HG02885 (cell line): ENCODE data around the gene IP6K1.
A peak's percentile ranks its signal among the peaks of the same experiment; 100 is the strongest.
"Not testable (repeated sequence)": the region's sequence is repeated elsewhere in the genome, so short reads cannot be mapped to it uniquely, and the experiment has no call there.

Source experiments
- ATAC-seq: cut with Tn5 transposase; IDR thresholded peaks from one replicate; pipeline ENCODE4 v1.9.1; 2021; ENCODE audit warnings: mild to moderate bottlenecking; ENCODE audit not compliant: unreplicated experiment, poor library complexity

IP6K1 gene

DNA sequence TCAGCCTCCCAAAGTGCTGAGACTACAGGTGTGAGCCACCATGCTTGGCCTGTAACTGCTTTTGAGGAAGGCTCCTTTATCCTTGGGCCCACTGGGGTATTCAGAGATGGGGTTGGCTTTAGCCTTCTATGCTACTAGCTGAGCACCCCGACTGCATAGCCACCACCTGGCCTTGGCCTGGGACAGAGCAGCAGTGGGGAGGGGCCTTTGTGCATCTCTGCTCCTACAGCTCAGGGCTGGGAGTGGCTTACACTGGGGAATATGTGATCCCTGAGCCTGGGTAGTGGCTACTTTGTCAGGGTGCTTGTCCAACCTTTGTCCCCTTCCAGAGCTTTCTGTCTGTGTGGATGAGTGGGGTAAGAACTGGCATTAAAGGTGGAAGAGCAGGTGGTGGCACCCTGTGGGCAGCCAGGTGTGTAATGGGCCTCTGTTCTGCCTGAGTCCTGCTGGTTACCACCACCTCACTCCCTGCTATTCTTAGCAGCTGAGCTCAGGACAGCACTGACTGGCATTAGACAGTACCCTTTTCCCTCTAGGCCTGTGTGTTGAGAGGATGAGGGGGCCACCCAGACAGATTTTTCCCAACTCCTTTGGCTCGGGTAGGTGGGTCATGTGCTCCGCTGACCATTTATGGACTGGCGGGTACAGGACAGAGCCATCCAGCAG, 90.9 kb downstream of the IP6K1 start:
- not testable (repeated sequence) for ATAC-seq

DNA sequence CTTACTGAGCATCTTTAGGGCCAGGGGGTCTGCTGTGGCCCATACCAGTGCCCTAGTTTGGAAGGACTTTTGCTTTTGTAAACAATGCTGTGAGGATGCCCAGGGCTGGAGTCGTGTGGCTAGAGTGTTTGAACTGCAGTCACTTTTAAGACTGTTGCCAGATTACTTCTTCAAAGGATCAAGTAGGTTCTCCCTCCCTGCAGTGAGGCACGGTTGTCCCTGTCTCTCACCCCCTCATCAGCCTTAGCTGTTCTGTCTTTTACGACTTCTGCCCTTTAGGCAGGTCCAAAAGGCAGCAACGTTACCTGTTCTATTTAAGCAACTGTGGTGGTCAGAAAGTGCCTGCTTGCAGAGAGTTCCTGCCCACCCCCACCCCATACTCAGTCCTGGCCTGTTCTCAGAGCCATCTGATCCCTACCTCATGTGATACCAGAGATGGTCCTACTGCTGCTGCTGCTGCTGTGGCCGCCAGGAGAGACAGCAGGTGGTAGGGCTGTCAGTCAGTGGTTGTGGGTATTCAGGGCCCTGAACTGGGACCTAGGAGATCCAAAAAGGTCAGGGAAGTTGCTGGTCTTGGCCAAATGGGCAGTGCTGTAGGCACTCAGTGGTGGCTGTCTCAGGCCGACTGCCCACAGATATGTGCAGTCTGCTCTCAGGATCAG, 91.8 kb downstream of the IP6K1 start:
- ATAC-seq, result not testable (repeated sequence)

- not testable (repeated sequence) for ATAC-seq
These were observed 94.9 kb downstream of the IP6K1 start for GRCh38 chr3:49691481-49691880.

- not testable (repeated sequence) for ATAC-seq
These were observed 95.5 kb downstream of the IP6K1 start for GRCh38 chr3:49690856-49691255.

DNA sequence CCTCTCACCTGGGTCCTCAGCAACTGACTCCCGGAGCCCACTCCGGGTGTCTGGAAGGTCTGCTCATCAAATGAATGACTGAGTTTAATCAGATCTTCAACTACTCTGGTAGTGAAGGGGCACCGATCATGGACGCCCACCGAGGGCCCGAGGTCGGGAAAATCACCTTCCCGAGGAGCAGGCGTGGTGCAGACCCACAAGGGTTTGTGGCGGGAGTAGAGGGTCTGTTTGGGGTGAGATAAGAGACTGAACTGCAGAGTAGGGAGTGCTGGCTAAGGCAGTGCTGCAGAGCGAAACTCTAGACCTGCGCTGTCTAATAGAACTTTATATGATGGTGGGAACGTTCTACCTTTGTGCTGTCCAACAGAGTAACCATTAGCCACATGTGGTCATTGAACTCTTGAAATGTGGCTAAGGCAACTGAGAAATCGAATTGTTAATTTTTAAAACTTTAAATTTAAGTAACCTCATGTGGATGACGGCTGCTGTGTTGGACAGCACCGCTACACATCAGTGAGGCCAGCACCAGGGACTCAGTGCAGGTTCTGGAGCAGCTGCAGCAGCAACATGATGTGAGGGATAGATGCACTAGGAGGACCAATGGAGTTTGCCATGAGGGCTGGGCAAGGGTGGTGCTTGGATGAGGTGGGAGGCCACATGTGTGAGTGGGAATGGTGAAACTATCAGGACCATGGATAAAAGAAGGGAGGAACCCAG, 96.3 kb downstream of the IP6K1 start:
- not testable (repeated sequence) for ATAC-seq

- peak; percentile 76 for ATAC-seq
These were observed 97.1 kb downstream of the IP6K1 start, which contains the start of the genes MST1 and RNF123 for GRCh38 chr3:49689046-49689907. Gene MST1 (minus strand): TSS chr3:49689474. CDS start chr3:49688691, 783 bp downstream. Gene RNF123 (plus strand): TSS chr3:49689557. CDS start chr3:49691166, 1,609 bp downstream.

GRCh38 chr3:49688338-49689045, 97.8 kb downstream of the IP6K1 start:
- ATAC-seq, result peak; percentile 2

GRCh38 chr3:49687424-49687795, 98.9 kb downstream of the IP6K1 start:
- not testable (repeated sequence) for ATAC-seq

DNA sequence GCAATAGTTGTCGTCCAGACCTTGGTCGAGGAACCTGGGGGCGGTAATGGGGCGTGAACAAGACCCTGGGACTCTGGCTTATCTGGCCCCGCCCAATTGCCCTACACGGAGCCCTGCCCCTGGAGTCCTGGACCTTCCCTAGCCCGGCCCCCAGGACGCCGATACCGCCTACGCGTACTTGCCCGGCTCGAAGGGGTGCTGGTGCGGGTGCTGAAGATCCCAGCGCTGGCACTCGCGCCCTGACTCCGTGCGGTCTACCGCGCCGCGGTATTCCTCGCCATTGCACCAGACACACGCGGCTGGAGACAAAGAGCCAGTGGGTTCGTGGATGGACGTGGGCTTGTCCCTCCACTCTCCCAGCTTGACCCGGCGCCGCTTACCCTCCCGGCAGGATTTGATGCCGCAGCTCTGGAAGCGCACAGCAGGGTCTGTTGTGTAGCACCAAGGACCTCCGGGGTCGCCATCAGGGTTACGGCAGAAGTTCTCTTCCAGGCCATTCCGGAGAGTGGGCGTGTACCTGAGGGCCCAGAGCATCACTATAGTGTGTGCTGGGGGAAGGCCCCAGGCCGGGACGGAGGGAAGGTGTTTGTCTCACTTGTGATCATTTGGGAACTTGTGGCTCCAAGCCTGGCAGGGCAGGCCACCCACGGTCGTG, 99.4 kb downstream of the IP6K1 start:
- not testable (repeated sequence) for ATAC-seq

DNA sequence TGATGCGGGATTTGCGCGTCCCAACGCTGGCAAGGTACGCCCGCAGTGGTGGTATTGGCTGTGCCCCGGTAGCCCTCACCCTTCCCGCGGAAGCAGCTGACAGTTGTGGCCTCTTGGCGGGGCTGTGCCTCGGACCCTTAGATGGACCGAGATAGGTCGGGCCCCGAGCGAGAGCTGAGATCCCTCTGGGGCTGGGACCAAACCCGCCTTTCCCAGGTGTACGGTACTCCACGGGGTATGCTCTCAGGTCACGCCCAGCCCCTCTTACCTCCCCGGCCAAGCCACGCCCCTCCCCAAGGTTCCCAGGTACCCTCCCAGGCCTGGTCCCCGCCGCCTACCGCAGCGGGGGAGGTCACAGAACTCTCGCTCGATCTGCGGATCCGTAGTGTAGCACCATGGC, 100.0 kb downstream of the IP6K1 start:
- ATAC-seq, result not testable (repeated sequence)

DNA sequence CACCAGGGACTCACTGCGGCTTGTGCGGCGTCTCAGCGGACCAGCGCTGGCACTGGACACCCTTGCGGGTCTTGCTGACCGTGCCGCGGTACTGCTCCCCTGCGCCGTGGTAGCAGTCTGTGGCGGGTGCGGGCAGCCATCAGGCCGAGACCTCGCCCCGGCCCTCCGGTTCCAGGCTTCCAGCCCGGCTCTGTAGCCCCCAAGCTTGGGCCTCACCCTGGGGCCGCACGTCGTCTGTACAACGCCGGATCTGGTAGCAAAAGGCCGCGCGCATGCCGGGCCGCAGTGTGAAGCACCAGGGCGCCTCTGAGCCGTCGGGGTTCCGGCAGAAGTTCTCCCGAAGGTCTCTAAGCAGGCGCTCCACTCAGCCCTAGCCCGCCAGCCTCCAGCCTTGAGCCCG, 100.5 kb downstream of the IP6K1 start:
- not testable (repeated sequence) for ATAC-seq

GRCh38 chr3:49685103-49685502, 101.2 kb downstream of the IP6K1 start:
- not testable (repeated sequence) for ATAC-seq

- not testable (repeated sequence) for ATAC-seq
These were observed 101.9 kb downstream of the IP6K1 start for GRCh38 chr3:49684453-49684852.

DNA sequence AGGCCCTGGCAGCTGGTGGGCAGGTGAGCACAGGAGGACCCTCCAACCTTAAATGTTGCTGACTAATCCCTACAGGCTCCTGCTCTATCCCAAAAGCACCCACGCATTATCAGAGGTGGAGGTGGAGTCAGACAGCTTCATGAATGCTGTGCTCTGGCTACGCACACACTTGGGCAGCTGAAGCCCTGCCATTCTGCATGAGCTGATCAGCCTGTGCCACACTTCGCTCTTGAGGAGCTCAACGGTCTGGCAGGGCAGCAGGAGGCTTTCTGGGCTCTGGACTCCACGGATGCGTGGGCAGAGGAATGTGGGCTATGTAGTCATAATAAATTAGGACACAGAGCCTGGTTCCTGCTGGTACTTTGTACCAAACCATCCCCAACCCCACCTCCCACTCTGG, 103.2 kb downstream of the IP6K1 start:
- ATAC-seq, result no peak

DNA sequence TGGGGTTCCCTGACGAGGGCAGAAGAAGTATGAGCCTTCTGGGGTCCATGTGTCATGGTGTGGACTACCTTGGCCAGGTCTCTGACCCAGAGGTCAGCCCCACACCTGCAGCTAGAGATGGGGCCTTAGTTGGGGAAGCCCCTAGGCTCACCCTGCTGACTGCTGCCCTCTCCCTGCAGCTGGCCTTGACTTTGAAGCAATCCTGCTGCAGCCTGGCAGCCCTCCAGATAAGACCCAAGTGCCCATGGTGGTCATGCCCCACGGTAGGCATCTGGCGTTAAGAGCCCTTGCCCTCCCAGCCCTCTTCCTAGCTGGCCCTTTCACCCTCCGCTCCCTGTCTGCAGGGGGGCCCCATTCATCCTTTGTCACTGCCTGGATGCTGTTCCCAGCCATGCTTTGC, 104.8 kb downstream of the IP6K1 start:
- no peak for ATAC-seq

GRCh38 chr3:49681232-49681522, 105.2 kb downstream of the IP6K1 start:
- ATAC-seq, result no peak

DNA sequence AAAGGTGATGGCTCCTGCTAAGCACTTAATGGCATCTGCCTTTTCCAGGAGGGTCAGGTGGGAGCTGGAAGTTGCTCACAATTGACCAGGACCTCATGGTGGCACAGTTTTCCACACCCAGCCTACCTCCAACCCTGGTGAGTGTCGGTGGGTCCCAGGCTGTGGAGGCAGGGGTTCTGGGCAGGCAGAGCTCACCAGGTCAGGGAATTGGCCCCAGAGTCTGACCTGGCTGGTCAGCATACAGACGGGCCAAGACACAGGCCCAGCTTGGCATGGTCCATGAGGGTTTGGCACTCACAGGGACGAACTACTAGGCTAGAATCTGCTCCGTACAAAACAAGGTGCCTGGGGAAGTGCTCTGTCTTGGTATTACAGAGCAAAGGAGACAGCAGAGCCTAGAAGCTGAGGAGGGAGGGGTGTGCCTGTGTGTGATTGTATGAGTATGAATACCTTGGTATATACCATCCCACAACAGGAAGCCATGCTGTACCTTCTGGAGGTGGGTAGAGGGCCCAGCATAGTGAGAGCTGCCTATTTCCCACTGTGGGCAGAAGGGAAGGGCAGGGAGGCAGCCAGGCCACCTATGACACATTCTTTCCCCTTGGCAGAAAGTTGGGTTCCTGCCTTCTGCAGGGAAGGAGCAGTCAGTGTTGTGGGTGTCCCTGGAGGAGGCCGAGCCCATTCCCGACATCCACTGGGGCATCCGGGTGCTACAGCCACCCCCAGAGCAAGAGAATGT, 105.7 kb downstream of the IP6K1 start:
- no peak for ATAC-seq

DNA sequence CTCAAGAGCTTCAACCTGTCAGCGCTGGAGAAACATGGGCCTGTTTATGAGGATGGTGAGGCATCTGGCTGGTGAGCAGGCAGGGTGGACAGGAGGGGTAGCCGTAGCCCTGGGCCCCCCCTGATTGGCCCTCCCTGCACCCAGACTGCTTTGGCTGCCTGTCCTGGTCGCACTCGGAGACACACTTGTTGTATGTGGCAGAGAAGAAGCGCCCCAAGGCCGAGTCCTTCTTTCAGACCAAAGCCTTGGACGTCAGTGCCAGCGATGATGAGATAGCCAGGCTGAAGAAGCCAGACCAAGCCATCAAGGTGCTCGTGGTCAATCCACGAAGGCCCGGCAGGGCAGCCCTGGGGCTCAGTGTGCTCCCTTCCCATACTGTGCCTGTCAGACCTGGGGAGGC, 110.4 kb downstream of the IP6K1 start:
- ATAC-seq, result no peak
